ENCODE results near the gene AP1S2. TPM values are rescaled to one million over a fixed set of nuclear protein-coding genes. Genes with fewer than 3 reads are reported as not detected.
"Not testable (repeated sequence)": the region's sequence is repeated elsewhere in the genome, so short reads cannot be mapped to it uniquely, and the experiment has no call there.

Gene AP1S2
- total and polyA plus RNA-seq, 5 donors from 2014 or later, result 32.8 to 93.5 (median 69.8) TPM

DNA sequence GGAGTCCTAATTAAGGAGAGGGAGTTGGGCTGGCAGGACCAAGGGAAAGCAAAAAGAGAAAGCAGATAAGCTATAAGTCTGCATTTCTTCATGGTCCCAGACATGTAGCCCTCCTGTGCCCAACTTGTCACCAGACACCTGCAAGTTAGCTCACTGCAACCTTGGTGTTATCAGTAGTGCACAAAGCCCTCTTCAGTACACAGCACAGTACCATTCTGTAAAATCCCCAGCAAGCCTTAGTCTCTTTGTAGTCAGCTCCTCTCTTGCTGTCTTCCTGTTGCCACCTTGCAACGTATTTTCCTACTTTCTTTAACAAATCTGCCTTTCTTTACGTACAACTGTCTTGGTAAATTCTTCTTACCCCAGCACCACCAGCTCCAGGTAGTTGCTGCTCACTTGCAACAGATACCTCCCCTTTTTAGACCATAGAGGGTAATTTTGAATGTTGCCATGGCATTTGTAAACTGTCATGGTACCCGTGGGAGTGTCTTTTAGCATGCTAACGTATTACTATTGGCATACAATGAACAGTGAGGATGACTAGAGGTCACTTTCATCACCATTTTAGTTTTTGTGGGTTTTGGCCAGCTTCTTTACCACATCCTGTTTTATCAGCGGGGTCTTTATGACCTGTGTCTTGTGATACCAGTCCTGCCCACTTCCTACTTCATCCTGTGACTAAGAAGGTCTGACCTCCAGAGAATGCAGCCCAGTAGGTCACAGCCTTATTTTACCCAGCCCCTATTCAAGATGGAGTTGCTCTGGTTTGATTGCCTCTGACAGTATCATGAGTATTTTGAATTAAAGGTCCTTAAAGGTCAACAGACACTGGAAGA is 28.3 kb upstream of the AP1S2 start:
- H3K4me1 Mint-ChIP-seq, result peaks cover 0 to 14% (median 2%) of the 10 kb centered on the region in 4 donors
- no peaks in the 10 kb centered on the region for H3K27me3 Mint-ChIP-seq
- Histone ChIP-seq H3K36me3 (ENCODE audit: control insufficient read depth, insufficient read depth, low read length) (no peaks in the 10 kb centered on the region), H3K4me1 (ENCODE audit: control insufficient read depth, insufficient read depth, low read length, poor library complexity, severe bottlenecking) (no peaks in the 10 kb centered on the region), H3K4me3 (ENCODE audit: low read depth, low read length) (no peak overlapping the region), H3K27ac (ENCODE audit: insufficient read depth, low read length, poor library complexity, severe bottlenecking) (no peak overlapping the region), H3K27me3 (ENCODE audit: control insufficient read depth, insufficient read depth, low read length) (no peaks in the 10 kb centered on the region), H3K9me3 (ENCODE audit: control insufficient read depth in 2 of 2, low read length in 2 of 2) (no peaks in the 10 kb centered on the region)
- peak overlapping the region in 2 of 4 donors; percentile 2 to 18 for H3K4me3 Mint-ChIP-seq
- H3K27ac Mint-ChIP-seq, result no peak overlapping the region
- ATAC-seq (ENCODE audit: low read depth in 2 of 2) (no peak), DNase-seq (peak in 1 of 3 donors; percentile 8)
- peaks cover 0 to 7% (median 3%) of the 10 kb centered on the region in 7 donors for H3K9me3 Mint-ChIP-seq
- no peaks in the 10 kb centered on the region for H3K36me3 Mint-ChIP-seq

DNA sequence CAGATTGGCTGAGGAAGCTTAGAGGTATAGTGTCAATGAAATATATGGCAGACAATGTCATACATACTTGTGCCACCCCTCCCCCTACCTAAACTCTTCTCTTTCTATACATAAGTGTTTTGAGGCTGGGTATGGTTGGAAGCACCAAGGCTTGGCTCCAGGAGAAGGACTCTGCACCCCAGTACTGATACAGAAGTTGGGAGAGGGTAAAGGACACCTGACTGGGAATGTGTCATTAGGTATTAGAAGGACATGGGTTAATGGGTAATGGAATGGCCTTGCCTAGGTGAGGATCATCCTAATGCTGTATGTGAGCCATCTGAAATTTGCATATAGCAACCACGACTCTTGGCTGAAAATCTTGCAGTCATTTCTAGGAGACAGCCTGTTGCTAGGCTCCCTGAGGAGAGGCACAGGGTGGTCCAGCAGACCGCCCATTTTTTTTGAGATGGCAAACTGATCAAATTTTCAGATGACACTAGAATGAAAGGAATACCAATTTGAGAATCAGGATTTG is 26.8 kb upstream of the AP1S2 start:
- no peaks in the 10 kb centered on the region for H3K27me3 ChIP-seq (ENCODE audit: control insufficient read depth, insufficient read depth, low read length)
- no peak for DNase-seq
- no peak overlapping the region for H3K4me3 Mint-ChIP-seq

DNA sequence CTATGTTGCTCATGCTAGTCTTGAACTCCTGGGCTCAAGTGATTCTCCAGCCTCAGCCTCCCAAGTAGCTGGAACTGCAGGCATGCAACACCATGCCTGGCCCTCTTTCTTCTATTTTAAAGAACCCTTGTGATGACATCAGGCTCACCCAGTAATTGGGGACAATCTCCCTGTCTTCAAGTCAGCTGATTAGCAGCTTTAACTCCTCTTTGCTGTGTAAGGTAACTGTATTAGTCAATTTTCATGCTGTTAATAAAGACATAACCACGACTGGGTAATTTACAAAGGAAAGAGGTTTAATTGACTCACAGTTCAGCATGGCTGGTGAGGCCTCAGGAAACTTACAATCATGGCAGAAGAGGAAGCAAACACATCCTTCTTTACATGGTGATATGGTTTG is 23.3 kb upstream of the AP1S2 start:
- not testable (repeated sequence) for H3K4me1 ChIP-seq (ENCODE audit: control insufficient read depth, insufficient read depth, low read length, poor library complexity, severe bottlenecking); ATAC-seq (ENCODE audit: low read depth in 2 of 2); H3K36me3 Mint-ChIP-seq; H3K4me1 Mint-ChIP-seq; H3K27ac ChIP-seq (ENCODE audit: insufficient read depth, low read length, poor library complexity, severe bottlenecking); H3K27me3 ChIP-seq (ENCODE audit: control insufficient read depth, insufficient read depth, low read length); H3K9me3 Mint-ChIP-seq; H3K4me3 ChIP-seq (ENCODE audit: low read depth, low read length); H3K9me3 ChIP-seq (ENCODE audit: control insufficient read depth in 2 of 2, low read length in 2 of 2); H3K27me3 Mint-ChIP-seq; H3K36me3 ChIP-seq (ENCODE audit: control insufficient read depth, insufficient read depth, low read length); DNase-seq; H3K27ac Mint-ChIP-seq; H3K4me3 Mint-ChIP-seq

More for the DNA sequence above, 26.8 kb upstream of the AP1S2 start:
- H3K4me1 ChIP-seq (ENCODE audit: control insufficient read depth, insufficient read depth, low read length, poor library complexity, severe bottlenecking), result no peaks in the 10 kb centered on the region
- Mint-ChIP-seq H3K36me3 (no peaks in the 10 kb centered on the region), H3K27ac (no peak overlapping the region), H3K27me3 (no peaks in the 10 kb centered on the region), H3K9me3 (peaks cover 0 to 7% (median 3%) of the 10 kb centered on the region in 7 donors), H3K4me1 (peaks cover 0 to 14% (median 2%) of the 10 kb centered on the region in 4 donors)
- H3K36me3 ChIP-seq (ENCODE audit: control insufficient read depth, insufficient read depth, low read length), result no peaks in the 10 kb centered on the region
- H3K27ac ChIP-seq (ENCODE audit: insufficient read depth, low read length, poor library complexity, severe bottlenecking), result no peak overlapping the region
- no peaks in the 10 kb centered on the region for H3K9me3 ChIP-seq (ENCODE audit: control insufficient read depth in 2 of 2, low read length in 2 of 2)
- no peak for ATAC-seq (ENCODE audit: low read depth in 2 of 2)
- no peak overlapping the region for H3K4me3 ChIP-seq (ENCODE audit: low read depth, low read length)

GRCh38 chrX:15877380-15877779 is 22.8 kb upstream of the AP1S2 start:
- no peak overlapping the region for H3K4me3 ChIP-seq (ENCODE audit: low read depth, low read length)
- Mint-ChIP-seq H3K36me3 (no peaks in the 10 kb centered on the region), H3K27ac (no peak overlapping the region), H3K4me3 (no peak overlapping the region), H3K27me3 (no peaks in the 10 kb centered on the region), H3K4me1 (peaks cover 0 to under 1% (median 0%) of the 10 kb centered on the region in 4 donors), H3K9me3 (peaks cover 0 to 7% (median 3%) of the 10 kb centered on the region in 7 donors)
- no peaks in the 10 kb centered on the region for H3K27me3 ChIP-seq (ENCODE audit: control insufficient read depth, insufficient read depth, low read length)
- DNase-seq (no peak), ATAC-seq (ENCODE audit: low read depth in 2 of 2) (no peak)
- H3K27ac ChIP-seq (ENCODE audit: insufficient read depth, low read length, poor library complexity, severe bottlenecking), result no peak overlapping the region
- no peaks in the 10 kb centered on the region for H3K4me1 ChIP-seq (ENCODE audit: control insufficient read depth, insufficient read depth, low read length, poor library complexity, severe bottlenecking)
- no peaks in the 10 kb centered on the region for H3K9me3 ChIP-seq (ENCODE audit: control insufficient read depth in 2 of 2, low read length in 2 of 2)
- no peaks in the 10 kb centered on the region for H3K36me3 ChIP-seq (ENCODE audit: control insufficient read depth, insufficient read depth, low read length)

DNA sequence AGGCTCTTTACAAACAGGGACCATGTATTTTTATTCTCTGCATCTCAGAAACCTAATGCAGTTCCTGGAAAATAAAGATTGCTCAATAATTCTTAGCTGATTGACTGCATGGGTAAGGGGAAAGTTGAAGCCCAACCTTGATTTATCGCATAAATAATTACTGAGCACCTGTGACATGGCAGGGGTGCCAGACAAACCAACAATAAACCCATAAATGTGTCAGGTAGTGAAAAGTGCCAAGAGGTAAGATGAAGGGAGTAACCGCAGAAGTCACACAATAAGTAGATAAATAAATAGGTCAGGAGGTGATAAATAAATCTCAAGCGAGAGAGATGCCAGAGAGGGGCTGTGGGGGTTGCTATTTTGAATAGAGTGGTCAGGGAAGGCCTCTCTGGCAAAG is 20.1 kb upstream of the AP1S2 start:
- Mint-ChIP-seq H3K27ac (no peak overlapping the region), H3K9me3 (peaks cover 0 to 3% (median 0%) of the 10 kb centered on the region in 7 donors), H3K4me1 (no peaks in the 10 kb centered on the region), H3K36me3 (no peaks in the 10 kb centered on the region), H3K4me3 (no peak overlapping the region), H3K27me3 (no peaks in the 10 kb centered on the region)
- DNase-seq (no peak), ATAC-seq (ENCODE audit: low read depth in 2 of 2) (no peak)
- H3K27ac ChIP-seq (ENCODE audit: insufficient read depth, low read length, poor library complexity, severe bottlenecking), result no peak overlapping the region
- H3K27me3 ChIP-seq (ENCODE audit: control insufficient read depth, insufficient read depth, low read length), result no peaks in the 10 kb centered on the region
- no peaks in the 10 kb centered on the region for H3K36me3 ChIP-seq (ENCODE audit: control insufficient read depth, insufficient read depth, low read length)
- no peaks in the 10 kb centered on the region for H3K4me1 ChIP-seq (ENCODE audit: control insufficient read depth, insufficient read depth, low read length, poor library complexity, severe bottlenecking)
- H3K9me3 ChIP-seq (ENCODE audit: control insufficient read depth in 2 of 2, low read length in 2 of 2), result no peaks in the 10 kb centered on the region
- H3K4me3 ChIP-seq (ENCODE audit: low read depth, low read length), result no peak overlapping the region

DNA sequence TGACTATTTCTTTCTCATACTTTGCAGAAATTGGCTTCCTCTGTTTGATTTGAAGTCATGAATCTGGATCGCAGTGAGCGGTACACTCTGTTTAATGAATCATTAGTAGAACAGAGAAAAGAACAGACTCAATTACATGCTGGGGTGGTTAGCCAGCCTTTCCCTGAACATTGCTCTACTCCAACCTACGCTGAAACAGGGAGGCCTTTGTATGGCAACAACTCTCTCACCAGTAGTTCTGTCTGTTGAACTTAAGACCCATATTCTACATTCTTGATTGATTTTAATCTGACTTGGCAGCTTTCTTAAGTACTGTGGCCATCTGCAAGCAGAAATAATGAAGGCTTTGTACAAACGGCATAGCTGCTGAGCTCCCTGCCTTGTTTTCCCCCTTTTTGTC is 19.0 kb upstream of the AP1S2 start:
- DNase-seq, result no peak
- Mint-ChIP-seq H3K4me1 (no peaks in the 10 kb centered on the region), H3K9me3 (no peaks in the 10 kb centered on the region), H3K36me3 (no peaks in the 10 kb centered on the region), H3K4me3 (no peak overlapping the region), H3K27ac (no peak overlapping the region), H3K27me3 (no peaks in the 10 kb centered on the region)
- H3K4me1 ChIP-seq (ENCODE audit: control insufficient read depth, insufficient read depth, low read length, poor library complexity, severe bottlenecking), result no peaks in the 10 kb centered on the region
- no peaks in the 10 kb centered on the region for H3K27me3 ChIP-seq (ENCODE audit: control insufficient read depth, insufficient read depth, low read length)
- no peak overlapping the region for H3K27ac ChIP-seq (ENCODE audit: insufficient read depth, low read length, poor library complexity, severe bottlenecking)
- no peaks in the 10 kb centered on the region for H3K36me3 ChIP-seq (ENCODE audit: control insufficient read depth, insufficient read depth, low read length)
- no peak for ATAC-seq (ENCODE audit: low read depth in 2 of 2)
- no peaks in the 10 kb centered on the region for H3K9me3 ChIP-seq (ENCODE audit: control insufficient read depth in 2 of 2, low read length in 2 of 2)
- H3K4me3 ChIP-seq (ENCODE audit: low read depth, low read length), result no peak overlapping the region

GRCh38 chrX:15870310-15870709 is 15.7 kb upstream of the AP1S2 start:
- Histone ChIP-seq H3K36me3 (ENCODE audit: control insufficient read depth, insufficient read depth, low read length) (no peaks in the 10 kb centered on the region), H3K27me3 (ENCODE audit: control insufficient read depth, insufficient read depth, low read length) (peaks cover 3% of the 10 kb centered on the region), H3K4me1 (ENCODE audit: control insufficient read depth, insufficient read depth, low read length, poor library complexity, severe bottlenecking) (no peaks in the 10 kb centered on the region), H3K9me3 (ENCODE audit: control insufficient read depth in 2 of 2, low read length in 2 of 2) (no peaks in the 10 kb centered on the region), H3K27ac (ENCODE audit: insufficient read depth, low read length, poor library complexity, severe bottlenecking) (no peak overlapping the region), H3K4me3 (ENCODE audit: low read depth, low read length) (no peak overlapping the region)
- no peaks in the 10 kb centered on the region for H3K36me3 Mint-ChIP-seq
- H3K4me1 Mint-ChIP-seq, result no peaks in the 10 kb centered on the region
- H3K27me3 Mint-ChIP-seq, result no peaks in the 10 kb centered on the region
- H3K4me3 Mint-ChIP-seq, result no peak overlapping the region
- DNase-seq (no peak), ATAC-seq (ENCODE audit: low read depth in 2 of 2) (no peak)
- no peaks in the 10 kb centered on the region for H3K9me3 Mint-ChIP-seq
- no peak overlapping the region for H3K27ac Mint-ChIP-seq

- Mint-ChIP-seq H3K27me3 (no peaks in the 10 kb centered on the region), H3K27ac (no peak overlapping the region), H3K9me3 (no peaks in the 10 kb centered on the region), H3K4me3 (no peak overlapping the region), H3K4me1 (no peaks in the 10 kb centered on the region), H3K36me3 (no peaks in the 10 kb centered on the region)
- Histone ChIP-seq H3K9me3 (ENCODE audit: control insufficient read depth in 2 of 2, low read length in 2 of 2) (no peaks in the 10 kb centered on the region), H3K27ac (ENCODE audit: insufficient read depth, low read length, poor library complexity, severe bottlenecking) (no peak overlapping the region), H3K4me1 (ENCODE audit: control insufficient read depth, insufficient read depth, low read length, poor library complexity, severe bottlenecking) (no peaks in the 10 kb centered on the region), H3K27me3 (ENCODE audit: control insufficient read depth, insufficient read depth, low read length) (peaks cover 3% of the 10 kb centered on the region), H3K4me3 (ENCODE audit: low read depth, low read length) (no peak overlapping the region), H3K36me3 (ENCODE audit: control insufficient read depth, insufficient read depth, low read length) (no peaks in the 10 kb centered on the region)
- DNase-seq (no peak), ATAC-seq (ENCODE audit: low read depth in 2 of 2) (no peak)
Observed at GRCh38 chrX:15869695-15870094, 15.1 kb upstream of the AP1S2 start.

All from CD4-positive, CD25-positive, alpha-beta regulatory T cell (primary cell).